ENCODE measurements around the gene C16orf92.
"Not testable (repeated sequence)": the region's sequence is repeated elsewhere in the genome, so short reads cannot be mapped to it uniquely, and the experiment has no call there.

Gene C16orf92

GRCh38 chr16:30015450-30015849 is 7.5 kb upstream of the C16orf92 start:
- intact Hi-C loops (cut with DNase I); DNase-seq: not testable (repeated sequence)

DNA sequence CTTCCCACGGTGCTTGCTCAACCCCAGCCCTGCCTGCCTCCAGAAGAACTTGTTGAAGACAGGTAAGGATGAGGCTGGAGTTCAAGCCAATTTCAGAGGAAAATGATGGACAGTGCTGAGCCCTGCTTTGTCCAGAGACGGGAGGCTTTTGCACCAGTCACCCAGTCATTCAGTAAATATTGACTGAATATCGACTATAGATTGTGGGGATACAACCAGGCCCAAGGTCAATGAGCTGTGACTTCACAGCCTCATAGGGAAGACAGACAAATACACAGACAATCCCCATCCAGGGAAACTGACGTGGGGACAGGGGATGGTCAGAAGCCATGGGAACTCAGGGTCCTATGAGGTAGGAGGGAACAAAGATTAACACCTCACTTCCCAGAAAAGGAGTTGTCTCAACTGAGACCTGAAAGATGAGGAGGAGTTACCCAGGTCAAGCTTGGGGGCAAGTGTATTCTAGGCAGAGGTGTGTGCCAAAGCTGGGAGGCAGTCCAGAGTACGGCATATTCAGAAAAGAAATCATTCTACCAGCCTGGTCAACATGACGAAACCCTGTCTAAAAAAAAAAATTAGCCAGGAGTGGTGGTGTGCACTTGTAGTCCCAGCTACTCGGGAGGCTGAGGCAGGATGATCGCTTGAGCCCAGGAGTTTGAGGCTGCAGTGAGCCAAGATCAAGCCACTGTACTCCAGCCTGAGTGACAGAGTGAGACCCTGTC is 6.3 kb upstream of the C16orf92 start:
- intact Hi-C loops (cut with DNase I), result no loop called here
- no peak for DNase-seq

- intact Hi-C loops (cut with DNase I), result no loop called here
Measured at GRCh38 chr16:30017277-30017656, 5.7 kb upstream of the C16orf92 start.

GRCh38 chr16:30017937-30018336 is 5.1 kb upstream of the C16orf92 start:
- intact Hi-C loops (cut with DNase I); DNase-seq: not testable (repeated sequence)

More at GRCh38 chr16:30017277-30017656, 5.7 kb upstream of the C16orf92 start:
- no peak for DNase-seq

DNA sequence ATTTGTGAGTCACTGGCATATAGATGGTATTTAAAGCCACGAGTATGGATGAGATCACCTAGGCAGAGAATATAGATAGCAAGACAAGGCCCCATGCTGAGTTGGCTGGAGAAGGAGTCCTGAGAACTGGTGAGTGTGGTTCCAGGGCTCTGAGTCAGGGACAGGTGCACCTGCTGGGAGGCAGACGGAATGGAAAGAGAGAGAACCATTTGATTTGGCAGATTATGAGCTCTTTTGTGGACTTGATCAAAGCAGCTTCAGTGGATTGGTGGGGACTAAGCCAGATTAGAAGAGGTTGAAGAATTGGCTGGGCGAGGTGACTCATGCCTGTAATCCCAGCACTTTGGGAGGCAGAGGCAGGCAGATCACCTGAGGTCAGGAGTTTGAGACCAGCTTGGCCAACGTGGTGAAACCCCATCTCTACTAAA is 4.3 kb upstream of the C16orf92 start:
- intact Hi-C loops (cut with DNase I), result no loop called here
- no peak for DNase-seq

- intact Hi-C loops (cut with DNase I), result no loop called here
Measured at GRCh38 chr16:30023586-30023985, 588 bp downstream of the C16orf92 start.

GRCh38 chr16:30024451-30024850 is 1.5 kb downstream of the C16orf92 start:
- DNase-seq, result no peak
- intact Hi-C loops (cut with DNase I), result no loop called here

More at GRCh38 chr16:30023586-30023985, 588 bp downstream of the C16orf92 start:
- DNase-seq, result no peak

DNA sequence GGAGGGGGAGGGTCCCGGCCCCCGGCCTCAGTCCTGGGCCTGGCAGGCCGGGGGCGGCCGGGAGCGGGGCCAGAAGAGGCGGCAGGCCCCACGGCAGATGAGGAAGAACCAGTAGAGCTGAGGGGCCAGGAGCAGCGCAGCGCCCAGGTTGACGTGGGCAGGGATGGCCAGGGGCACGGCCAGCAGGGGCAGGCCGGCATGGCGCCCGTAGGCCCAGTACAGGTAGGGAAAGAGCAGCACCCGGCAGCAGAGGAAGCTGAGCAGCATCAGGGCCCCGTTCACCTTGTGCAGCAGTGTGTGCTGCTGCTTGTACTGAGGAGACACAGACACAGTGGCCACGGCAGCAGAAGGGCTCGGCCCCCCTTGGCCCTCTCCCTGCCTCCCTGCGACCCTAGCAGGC is 2.2 kb downstream of the C16orf92 start:
- intact Hi-C loops (cut with DNase I), result no loop called here
- DNase-seq, result no peak

DNA sequence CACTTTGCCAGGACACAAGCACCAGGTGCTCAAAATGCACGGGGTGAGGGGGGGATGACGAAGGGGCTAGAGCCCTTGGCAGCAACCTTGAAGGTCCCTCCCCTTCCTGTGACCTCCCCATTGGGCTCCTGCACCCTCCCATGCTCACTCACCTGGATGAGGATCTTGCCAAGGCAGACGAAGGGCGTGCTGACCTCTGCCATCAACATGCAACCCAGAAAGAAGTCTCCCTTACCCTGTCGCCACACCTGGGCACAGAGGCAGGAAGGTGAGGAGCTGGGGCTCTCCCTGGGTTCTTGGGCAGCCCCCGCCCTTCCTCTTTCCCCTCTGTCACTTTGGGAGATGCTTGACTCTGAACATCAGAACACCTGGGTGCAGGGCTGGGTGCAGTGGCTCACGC is 2.6 kb downstream of the C16orf92 start:
- no peak for DNase-seq
- intact Hi-C loops (cut with DNase I), result no loop called here

- intact Hi-C loops (cut with DNase I), result no loop called here
- DNase-seq, result no peak
Measured at GRCh38 chr16:30026449-30026848, 3.5 kb downstream of the C16orf92 start.

- no peak for DNase-seq
- intact Hi-C loops (cut with DNase I), result no loop called here
Measured at GRCh38 chr16:30027588-30028437, 4.8 kb downstream of the C16orf92 start.

DNA sequence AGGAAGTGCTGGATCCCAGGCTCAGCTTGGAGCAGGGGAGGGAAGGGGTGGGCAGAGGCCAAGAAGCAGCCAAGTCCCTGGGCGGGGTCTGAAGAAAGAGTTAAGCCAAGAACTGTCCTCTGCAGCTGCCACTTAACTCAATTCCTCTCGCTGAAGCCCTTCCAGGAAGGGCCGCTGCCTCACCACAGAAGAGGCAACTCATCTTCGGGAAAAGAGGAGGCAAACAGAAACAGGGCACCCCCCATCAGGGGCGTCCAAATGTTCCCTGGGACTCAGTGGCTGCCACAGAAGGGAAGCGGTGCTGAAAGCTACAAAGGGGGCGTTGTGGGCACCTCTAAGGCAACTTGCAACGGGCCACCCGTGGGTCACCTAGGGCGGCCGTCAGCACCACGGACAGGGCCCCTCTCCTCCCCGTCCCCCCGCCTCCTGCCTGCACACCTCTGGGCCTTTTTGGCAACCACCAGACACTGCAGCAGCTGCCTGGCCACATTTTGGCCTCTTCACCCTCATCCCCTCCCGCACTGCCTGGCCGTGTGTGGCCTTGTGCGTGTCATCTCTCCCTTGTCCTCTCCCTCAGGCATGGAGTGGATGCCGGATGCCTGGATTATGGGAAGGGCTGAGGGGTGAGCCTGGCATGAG is 5.6 kb downstream of the C16orf92 start:
- intact Hi-C loops (cut with DNase I), result no loop called here
- no peak for DNase-seq

DNA sequence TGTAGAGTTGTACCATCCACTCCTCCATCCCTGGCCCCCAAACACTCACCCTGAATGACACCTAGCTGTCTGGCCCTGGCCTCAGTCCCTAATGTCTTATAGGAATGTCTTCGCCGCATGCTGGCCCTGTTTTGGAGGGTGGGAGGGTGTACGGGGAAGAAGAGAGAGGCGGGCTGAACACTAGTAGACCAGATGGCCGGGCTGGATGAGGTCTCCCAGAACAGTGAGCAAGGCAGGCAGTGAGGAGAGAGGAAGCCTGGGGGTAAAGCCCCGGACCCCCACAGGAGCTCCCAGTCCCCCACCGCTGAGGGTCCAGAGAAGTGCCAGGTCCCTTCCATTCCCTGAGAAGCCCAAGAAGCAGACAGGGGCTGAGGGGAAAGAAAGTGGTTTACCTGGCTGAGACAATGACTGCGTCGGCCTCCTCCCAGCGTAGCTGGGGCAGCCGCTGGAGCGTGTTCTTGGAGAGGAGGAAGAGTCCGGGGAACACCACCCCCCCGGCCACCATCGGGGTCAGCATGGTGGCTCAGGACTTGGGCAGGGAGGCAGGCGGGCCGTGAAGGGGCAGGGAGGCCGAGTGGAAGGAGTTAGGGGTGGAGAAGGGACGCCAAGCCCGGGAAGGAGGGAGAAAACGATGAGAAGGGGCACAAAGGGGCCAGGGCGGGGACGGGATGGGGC is 7.2 kb downstream of the C16orf92 start:
- no peak for DNase-seq
- intact Hi-C loops (cut with DNase I), result no loop called here

GRCh38 chr16:30030841-30031413 is 7.9 kb downstream of the C16orf92 start, which contains the start of gene TLCD3B:
TLCD3B (minus strand) TSS chr16:30031271; CDS start chr16:30030527, 744 bp downstream.
- peak in 23 of 42 donors; percentile 20 to 69 (median 44) for DNase-seq
- intact Hi-C loops (cut with DNase I), result no loop called here

DNA sequence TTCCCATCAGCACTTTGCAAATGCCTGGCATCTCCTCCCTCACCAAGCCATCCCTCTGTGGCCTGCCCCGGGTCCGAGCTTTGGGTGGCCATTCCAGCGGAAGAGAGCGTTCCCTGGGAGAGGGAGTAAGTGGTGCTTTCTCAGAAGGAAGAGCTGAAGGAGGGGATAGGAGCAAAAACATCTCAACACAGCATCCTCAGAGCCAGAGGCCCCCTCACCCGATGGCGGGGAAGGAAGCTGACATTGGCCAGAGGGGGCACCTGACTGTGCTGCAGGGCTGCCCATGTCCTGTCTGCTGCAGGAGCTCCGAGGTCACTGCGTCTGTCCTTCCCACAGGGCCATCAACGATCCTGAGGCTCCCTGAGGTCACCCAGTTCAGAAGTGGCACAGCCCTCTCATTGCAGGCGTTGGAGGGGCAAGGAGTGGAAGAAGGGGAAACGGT is 8.5 kb downstream of the C16orf92 start:
- no peak for DNase-seq

DNA sequence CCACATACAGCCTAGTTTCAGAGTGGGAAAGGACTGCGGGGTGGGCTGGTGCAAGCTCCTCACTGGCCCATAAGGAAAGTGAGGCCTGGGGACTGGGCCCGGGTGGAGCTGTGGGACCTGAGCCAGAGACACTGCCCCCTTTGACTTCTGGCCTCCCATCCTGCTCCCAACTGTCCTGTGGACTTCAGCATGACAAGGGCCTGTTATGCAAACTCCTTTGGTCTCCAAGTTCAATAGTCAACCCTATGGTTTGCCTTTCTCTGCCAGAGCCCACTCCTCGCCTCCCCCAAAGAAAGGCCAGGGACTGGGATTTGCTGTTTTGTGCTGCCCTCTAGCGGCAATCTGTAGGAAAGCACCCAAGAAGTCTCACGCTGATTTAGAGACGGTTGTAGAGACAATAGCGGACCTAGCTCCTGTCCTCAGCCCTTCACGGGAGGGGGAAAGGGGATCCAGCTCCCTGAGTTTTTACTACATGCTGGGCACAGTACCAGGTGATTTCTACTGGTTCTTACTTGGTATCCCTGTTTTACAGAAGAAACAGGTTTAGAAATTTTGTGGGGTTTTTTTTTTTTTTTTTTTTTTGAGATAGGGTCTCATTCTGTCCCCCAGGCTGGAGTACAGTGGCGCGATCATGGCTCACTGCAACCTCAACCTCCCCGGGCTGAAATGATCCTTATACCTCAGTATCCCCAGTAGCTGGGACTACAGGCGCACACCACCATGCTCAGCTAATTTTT is 9.3 kb downstream of the C16orf92 start:
- intact Hi-C loops (cut with DNase I), result no loop called here
- peak in 39 of 42 donors; percentile 32 to 85 (median 66) for DNase-seq

More for the DNA sequence above, 8.5 kb downstream of the C16orf92 start:
- intact Hi-C loops (cut with DNase I), result no loop called here

DNA sequence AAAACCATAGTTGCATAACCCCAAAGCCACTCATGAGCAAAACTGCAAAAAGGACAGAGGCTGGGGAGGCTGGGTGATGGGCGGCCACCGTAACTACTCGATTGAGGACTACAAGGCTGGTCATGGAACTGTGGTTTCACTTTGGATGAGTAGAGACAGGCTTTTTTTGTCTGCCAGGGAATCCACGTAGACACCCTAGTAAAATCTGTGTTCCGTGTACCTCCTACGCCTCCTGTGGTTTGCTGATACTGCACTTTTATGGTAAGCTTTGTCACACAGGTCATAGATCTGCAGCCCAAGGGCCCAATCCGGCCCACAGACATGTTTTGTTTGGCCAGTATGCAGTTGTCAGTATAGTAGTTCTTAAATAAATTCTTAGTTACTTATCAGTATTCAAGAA is 10.3 kb downstream of the C16orf92 start:
- no peak for DNase-seq
- intact Hi-C loops (cut with DNase I), result no loop called here

DNA sequence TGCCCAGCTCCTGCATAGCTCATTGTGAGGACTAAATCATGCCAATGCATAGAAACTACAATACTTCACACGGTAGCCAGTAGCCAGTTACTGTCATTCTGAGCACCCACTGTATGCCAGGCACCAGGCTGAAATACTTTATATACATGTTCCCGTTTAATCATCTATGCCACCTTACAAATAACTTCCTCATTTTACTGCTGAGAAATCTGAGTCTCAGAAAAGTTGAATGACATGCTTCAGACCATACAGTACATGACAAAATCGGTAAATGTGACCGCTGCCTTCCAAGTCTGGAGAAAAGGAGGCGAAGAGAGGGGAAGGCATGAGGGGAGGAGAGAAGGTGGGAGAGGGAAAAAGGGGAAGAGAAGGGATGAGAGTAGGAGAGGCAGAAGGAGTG is 17.2 kb downstream of the C16orf92 start:
- intact Hi-C loops (cut with DNase I), result no loop called here
- DNase-seq, result no peak
